GM10847 (cell line): ENCODE results near the gene TEAD4.

ENCODE experiments used
- POLR2A ChIP-seq: IDR thresholded peaks from 2 replicates; pipeline ENCODE4 v1.6.1; 2011; ENCODE audit not compliant: insufficient read length; ENCODE audit errors: extremely low read depth

Gene TEAD4

GRCh38 chr12:3044141-3044630, 85.0 kb downstream of the TEAD4 start:
- no peak for TF ChIP-seq POLR2A

DNA sequence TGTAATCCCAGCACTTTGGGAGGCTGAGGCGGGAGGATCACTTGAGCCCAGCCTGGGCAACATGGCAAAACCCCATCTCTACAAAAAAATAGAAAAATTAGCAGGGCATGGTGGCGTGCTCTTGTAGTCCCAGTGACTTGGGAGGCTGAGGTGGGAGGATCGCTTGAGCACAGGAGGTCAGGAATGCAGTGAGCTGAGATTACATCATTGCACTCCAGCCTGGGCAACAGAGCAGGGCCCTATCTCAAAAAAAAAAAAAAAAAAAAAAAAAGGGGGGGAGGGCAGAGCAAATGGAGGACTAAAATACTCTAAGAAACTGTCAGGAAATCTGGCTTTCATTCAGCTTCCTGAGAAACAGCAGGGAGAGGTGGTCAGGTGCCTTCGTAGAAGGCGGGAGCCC, 86.3 kb downstream of the TEAD4 start:
- TF ChIP-seq POLR2A: no peak

DNA sequence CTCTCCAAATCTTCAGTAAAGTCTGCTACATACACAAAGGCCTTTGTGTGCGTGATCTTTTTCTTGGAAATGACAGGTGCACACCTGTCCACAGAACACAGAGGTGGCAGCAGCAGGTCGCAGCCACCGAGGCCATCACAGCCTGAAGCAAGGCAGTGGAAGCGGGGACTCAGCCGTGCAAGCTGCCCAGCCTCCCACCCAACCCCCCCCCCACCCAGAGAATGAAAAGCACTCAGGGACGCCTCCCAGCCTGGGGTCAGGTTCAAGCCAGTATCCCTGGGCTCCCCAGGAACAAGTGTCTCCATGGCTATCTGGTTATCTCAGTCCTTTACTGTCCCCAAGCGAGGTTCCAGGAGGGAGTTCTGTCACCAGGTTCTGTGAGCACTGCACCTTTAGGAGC, 86.8 kb downstream of the TEAD4 start:
- no peak for TF ChIP-seq POLR2A

GRCh38 chr12:3046441-3047200, 87.4 kb downstream of the TEAD4 start:
- no peak for TF ChIP-seq POLR2A

- TF ChIP-seq POLR2A: no peak
Measured at GRCh38 chr12:3047961-3048360, 88.8 kb downstream of the TEAD4 start.

GRCh38 chr12:3048540-3048939, 89.3 kb downstream of the TEAD4 start:
- TF ChIP-seq POLR2A: no peak

DNA sequence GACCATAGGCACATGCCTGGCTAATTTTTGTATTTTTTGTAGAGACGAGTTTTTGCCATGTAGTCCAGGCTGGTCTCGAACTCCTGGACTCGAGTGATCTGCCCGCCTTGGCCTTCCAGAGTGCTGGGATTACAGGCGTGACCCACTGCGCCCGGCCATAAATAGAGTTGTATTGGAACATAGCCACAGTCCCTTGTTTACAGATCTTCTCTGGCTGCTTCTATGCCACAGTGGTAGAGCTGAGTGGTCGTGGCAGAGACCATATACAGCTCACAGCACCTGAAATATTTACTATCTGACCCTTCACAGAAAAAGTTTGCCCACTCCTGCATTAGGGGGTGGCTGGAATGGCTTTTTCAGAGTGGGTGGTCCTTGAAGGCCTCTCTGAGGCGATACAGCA, 90.0 kb downstream of the TEAD4 start:
- no peak for TF ChIP-seq POLR2A

GRCh38 chr12:3049611-3050249, 90.5 kb downstream of the TEAD4 start:
- TF ChIP-seq POLR2A: no peak

DNA sequence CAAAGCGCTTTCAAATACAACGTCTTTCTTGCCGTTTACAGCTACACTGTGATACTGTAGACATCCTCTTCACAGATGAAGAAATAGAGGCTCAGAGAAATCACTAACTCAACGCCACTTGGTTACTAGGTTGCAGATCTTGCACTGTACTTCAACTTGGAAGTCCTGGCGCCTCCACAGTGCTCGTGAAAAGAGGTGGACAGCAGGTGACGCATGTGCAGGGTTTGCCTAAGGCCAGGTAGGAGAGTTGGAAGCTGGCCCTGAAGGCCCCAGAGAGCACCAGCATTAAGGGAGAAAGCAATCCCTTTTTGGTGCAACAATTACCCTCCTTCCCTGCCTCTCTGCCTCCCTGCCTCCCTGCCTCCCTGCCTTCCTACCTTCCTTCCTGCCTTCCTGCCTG, 95.2 kb downstream of the TEAD4 start:
- TF ChIP-seq POLR2A: no peak

- no peak for TF ChIP-seq POLR2A
Measured at GRCh38 chr12:3055026-3055703, 96.0 kb downstream of the TEAD4 start.

- no peak for TF ChIP-seq POLR2A
Measured at GRCh38 chr12:3055704-3056467, 96.7 kb downstream of the TEAD4 start.

GRCh38 chr12:3061059-3061458, 101.9 kb downstream of the TEAD4 start:
- no peak for TF ChIP-seq POLR2A

- TF ChIP-seq POLR2A: no peak
Measured at GRCh38 chr12:3061501-3062215, 102.5 kb downstream of the TEAD4 start.

DNA sequence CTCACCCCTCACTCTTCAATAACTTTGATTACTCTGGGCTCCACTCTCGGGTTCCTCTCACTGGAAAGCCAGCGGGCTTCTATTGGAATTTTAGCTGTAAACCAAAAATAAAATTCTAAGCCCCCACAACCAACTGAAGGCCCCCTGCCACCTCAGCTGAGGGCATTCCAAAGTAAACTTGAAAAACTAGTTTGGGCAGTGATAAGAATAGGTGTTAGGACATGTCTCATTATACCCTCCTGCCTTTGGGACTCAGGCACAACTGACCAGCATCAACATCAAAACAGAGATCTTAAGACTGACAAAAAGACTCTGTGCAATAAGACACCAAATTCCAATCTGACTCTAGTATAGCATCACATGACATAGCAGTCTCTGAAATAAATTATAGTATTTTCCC, 106.1 kb downstream of the TEAD4 start:
- TF ChIP-seq POLR2A: no peak

- TF ChIP-seq POLR2A: no peak
Measured at GRCh38 chr12:3069714-3070113, 110.5 kb downstream of the TEAD4 start.

DNA sequence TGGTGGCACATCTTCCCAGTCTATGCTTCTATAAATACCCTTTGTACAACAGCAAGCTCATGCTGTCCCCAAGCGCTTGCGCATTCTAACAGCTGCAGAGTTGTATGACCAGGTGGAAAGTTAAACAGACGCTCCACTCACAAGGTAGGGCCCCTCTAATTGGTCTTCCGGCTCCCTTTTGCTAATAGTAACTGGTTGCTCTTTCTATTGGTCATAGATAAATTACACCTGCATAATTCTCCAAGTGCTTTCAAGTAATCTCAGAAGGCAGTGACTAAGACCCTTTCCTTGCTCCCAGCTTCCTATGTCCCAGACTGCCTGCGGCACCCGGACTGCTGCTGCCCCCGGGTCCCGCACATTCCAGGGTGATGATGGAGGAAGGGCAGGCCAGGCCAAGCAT, 111.9 kb downstream of the TEAD4 start:
- TF ChIP-seq POLR2A: no peak
